Inflammatory macrophage treated with lipopolysaccharide for 1 hour (primary cell): ENCODE results near the gene ITGB5.

Experiments used
- DNase-seq, 2 donors: peaks; one replicate each; pipeline ENCODE4 v3.0.0-alpha.2; 2020 to 2022

The ITGB5 gene

GRCh38 chr3:124895756-124896155, 8.6 kb upstream of the ITGB5 start:
- no peak for DNase-seq

- DNase-seq = no peak
These were observed 6.4 kb upstream of the ITGB5 start for GRCh38 chr3:124893526-124893925.

GRCh38 chr3:124890573-124891190, 3.5 kb upstream of the ITGB5 start:
- no peak for DNase-seq

GRCh38 chr3:124888482-124889441, 1.6 kb upstream of the ITGB5 start:
- DNase-seq = no peak

- DNase-seq = no peak
These were observed 750 bp upstream of the ITGB5 start for GRCh38 chr3:124887932-124888298.

GRCh38 chr3:124886168-124887056, 753 bp downstream of the ITGB5 start:
- DNase-seq = peak; percentile 28 to 41

- DNase-seq = no peak
These were observed 1.5 kb downstream of the ITGB5 start for GRCh38 chr3:124885466-124886167.

GRCh38 chr3:124884474-124885101, 2.6 kb downstream of the ITGB5 start:
- DNase-seq = no peak

- DNase-seq = no peak
These were observed 3.2 kb downstream of the ITGB5 start for GRCh38 chr3:124883766-124884473.

GRCh38 chr3:124882816-124883747, 4.1 kb downstream of the ITGB5 start:
- DNase-seq = no peak

GRCh38 chr3:124881976-124882697, 5.0 kb downstream of the ITGB5 start:
- DNase-seq = no peak

GRCh38 chr3:124879337-124879680, 7.9 kb downstream of the ITGB5 start:
- no peak for DNase-seq

- DNase-seq = peak; percentile 39 to 51
These were observed 8.4 kb downstream of the ITGB5 start for GRCh38 chr3:124878561-124879336.

- DNase-seq = no peak
These were observed 9.5 kb downstream of the ITGB5 start for GRCh38 chr3:124877674-124878073.

GRCh38 chr3:124876401-124876878, 10.7 kb downstream of the ITGB5 start:
- peak; percentile 89 to 94 for DNase-seq

GRCh38 chr3:124873226-124873625, 13.9 kb downstream of the ITGB5 start:
- no peak for DNase-seq

- no peak for DNase-seq
These were observed 19.7 kb downstream of the ITGB5 start for GRCh38 chr3:124867511-124867910.

- DNase-seq = no peak
These were observed 25.2 kb downstream of the ITGB5 start for GRCh38 chr3:124862006-124862405.

GRCh38 chr3:124861041-124861440, 26.1 kb downstream of the ITGB5 start:
- DNase-seq = no peak
